OCI-LY3 (cell line): Measurements from ENCODE around the gene DGKG.

Experiments used
- H2AFZ ChIP-seq: fragments of 200-600, 300-600 bp; shearing (Covaris generic); 2 replicates; pipeline ENCODE4 v1.6.0; 2014; ENCODE audit warnings: antibody characterized with exemption, low read depth, low read length
- H3K27ac ChIP-seq: fragments of 200-600, 300-600 bp; sonication (generic); 2 replicates; pipeline ENCODE4 v1.5.1; 2014; ENCODE audit warnings: mild to moderate bottlenecking, low read length, moderate library complexity, mixed read lengths
- H3K27me3 ChIP-seq: fragments of 200-600, 300-600 bp; sonication (generic); 2 replicates; pipeline ENCODE4 v1.6.1; 2014; ENCODE audit warnings: low read depth, low read length, mixed read lengths
- H3K36me3 ChIP-seq: fragments of 200-600, 300-600 bp; sonication (generic); replicated peaks from 2 replicates; pipeline ENCODE3; 2014; ENCODE audit warnings: low read depth, low read length, mixed read lengths
- H3K4me1 ChIP-seq: fragments of 300-600, 200-600 bp; sonication (generic); 2 replicates; pipeline ENCODE4 v1.6.1; 2014; ENCODE audit warnings: low read length, mixed read lengths
- H3K4me2 ChIP-seq: fragments of 200-600, 300-600 bp; sonication (generic); 2 replicates; pipeline ENCODE4 v1.6.1; 2014; ENCODE audit warnings: low read length, mixed read lengths
- H3K4me3 ChIP-seq: fragments of 300-600, 200-600 bp; sonication (generic); 2 replicates; pipeline ENCODE4 v1.5.1; 2014; ENCODE audit warnings: antibody characterized with exemption, mild to moderate bottlenecking, low read length, moderate library complexity
- H3K79me2 ChIP-seq: fragments of 300-600, 200-600 bp; shearing (Covaris generic); 2 replicates; pipeline ENCODE4 v1.6.1; 2014; ENCODE audit warnings: mild to moderate bottlenecking, low read length, mixed read lengths
- H3K9ac ChIP-seq: fragments of 300-600, 200-600 bp; shearing (Covaris generic); 2 replicates; pipeline ENCODE4 v1.6.0; 2014; ENCODE audit warnings: mild to moderate bottlenecking, low read length, moderate library complexity
- H3K9me3 ChIP-seq: fragments of 200-600, 300-600 bp; shearing (Covaris generic); 2 replicates; pipeline ENCODE4 v1.6.1; 2014; ENCODE audit warnings: low read length, mixed read lengths; ENCODE audit not compliant: insufficient read depth
- H4K20me1 ChIP-seq: fragments of 200-600, 300-600 bp; sonication (generic); 2 replicates; pipeline ENCODE4 v1.6.1; 2016; ENCODE audit warnings: low read length, mixed read lengths; ENCODE audit not compliant: insufficient read depth
- EZH2phosphoT487 ChIP-seq: fragments of 200-600 bp; shearing (Covaris generic); IDR thresholded peaks from 2 replicates; pipeline ENCODE4 v1.6.1; 2018; ENCODE audit warnings: antibody characterized with exemption, mixed run types, low read depth
- TF ChIP-seq, protein P1 (sequence below): fragments of 200-600, 300-600 bp; sonication (generic); IDR thresholded peaks from 2 replicates; pipeline ENCODE4 v1.5.1; 2014; ENCODE audit warnings: antibody characterized with exemption, low read length, low read depth

The DGKG gene

GRCh38 chr3:186315581-186316354 is 46.3 kb downstream of the DGKG start:
- no peak for TF ChIP-seq EZH2phosphoT487
- TF ChIP-seq, protein P1, sequence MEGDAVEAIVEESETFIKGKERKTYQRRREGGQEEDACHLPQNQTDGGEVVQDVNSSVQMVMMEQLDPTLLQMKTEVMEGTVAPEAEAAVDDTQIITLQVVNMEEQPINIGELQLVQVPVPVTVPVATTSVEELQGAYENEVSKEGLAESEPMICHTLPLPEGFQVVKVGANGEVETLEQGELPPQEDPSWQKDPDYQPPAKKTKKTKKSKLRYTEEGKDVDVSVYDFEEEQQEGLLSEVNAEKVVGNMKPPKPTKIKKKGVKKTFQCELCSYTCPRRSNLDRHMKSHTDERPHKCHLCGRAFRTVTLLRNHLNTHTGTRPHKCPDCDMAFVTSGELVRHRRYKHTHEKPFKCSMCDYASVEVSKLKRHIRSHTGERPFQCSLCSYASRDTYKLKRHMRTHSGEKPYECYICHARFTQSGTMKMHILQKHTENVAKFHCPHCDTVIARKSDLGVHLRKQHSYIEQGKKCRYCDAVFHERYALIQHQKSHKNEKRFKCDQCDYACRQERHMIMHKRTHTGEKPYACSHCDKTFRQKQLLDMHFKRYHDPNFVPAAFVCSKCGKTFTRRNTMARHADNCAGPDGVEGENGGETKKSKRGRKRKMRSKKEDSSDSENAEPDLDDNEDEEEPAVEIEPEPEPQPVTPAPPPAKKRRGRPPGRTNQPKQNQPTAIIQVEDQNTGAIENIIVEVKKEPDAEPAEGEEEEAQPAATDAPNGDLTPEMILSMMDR, result no peak
- no peaks in the 10 kb centered on the region for H3K79me2 ChIP-seq
- no peak overlapping the region for H2AFZ ChIP-seq
- no peaks in the 10 kb centered on the region for H4K20me1 ChIP-seq
- no peaks in the 10 kb centered on the region for H3K36me3 ChIP-seq
- no peaks in the 10 kb centered on the region for H3K9me3 ChIP-seq
- no peak overlapping the region for H3K27ac ChIP-seq
- no peak overlapping the region for H3K9ac ChIP-seq
- no peaks in the 10 kb centered on the region for H3K27me3 ChIP-seq
- H3K4me3 ChIP-seq, result no peak overlapping the region
- no peak overlapping the region for H3K4me2 ChIP-seq
- H3K4me1 ChIP-seq, result no peaks in the 10 kb centered on the region

DNA sequence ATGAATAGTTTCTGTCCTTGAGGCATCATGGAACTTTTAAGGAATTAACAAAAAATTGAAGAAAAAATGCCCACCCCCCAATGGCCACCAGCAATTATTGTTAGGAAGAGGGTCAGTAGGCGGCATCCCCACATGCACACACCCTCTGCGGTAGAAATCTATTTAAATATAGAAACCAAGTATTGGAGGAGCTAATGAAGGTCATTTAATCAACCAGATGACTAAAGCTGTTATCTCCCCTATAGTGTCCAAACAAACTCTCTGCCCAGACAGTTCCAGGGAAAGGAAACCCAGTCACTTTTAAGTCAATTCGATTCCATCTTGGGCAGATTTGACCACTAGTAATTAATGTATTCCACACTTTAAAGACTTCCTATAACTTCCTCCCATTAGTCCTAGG is 47.1 kb downstream of the DGKG start:
- no peaks in the 10 kb centered on the region for H3K36me3 ChIP-seq
- H3K4me1 ChIP-seq, result no peaks in the 10 kb centered on the region
- no peak overlapping the region for H3K9ac ChIP-seq
- no peak overlapping the region for H3K27ac ChIP-seq
- no peak overlapping the region for H2AFZ ChIP-seq
- no peaks in the 10 kb centered on the region for H3K9me3 ChIP-seq
- H3K4me2 ChIP-seq, result no peak overlapping the region
- H3K27me3 ChIP-seq, result no peaks in the 10 kb centered on the region
- no peaks in the 10 kb centered on the region for H3K79me2 ChIP-seq
- no peak overlapping the region for H3K4me3 ChIP-seq
- TF ChIP-seq EZH2phosphoT487, result no peak
- TF ChIP-seq, protein P1, result no peak
- H4K20me1 ChIP-seq, result no peaks in the 10 kb centered on the region

- H3K4me3 ChIP-seq, result no peak overlapping the region
- H2AFZ ChIP-seq, result no peak overlapping the region
- TF ChIP-seq, protein P1, result no peak
- TF ChIP-seq EZH2phosphoT487, result no peak
- H3K79me2 ChIP-seq, result no peaks in the 10 kb centered on the region
- no peaks in the 10 kb centered on the region for H3K9me3 ChIP-seq
- H3K4me1 ChIP-seq, result no peaks in the 10 kb centered on the region
- no peak overlapping the region for H3K4me2 ChIP-seq
- H3K27ac ChIP-seq, result no peak overlapping the region
- no peaks in the 10 kb centered on the region for H3K36me3 ChIP-seq
- no peak overlapping the region for H3K9ac ChIP-seq
- H3K27me3 ChIP-seq, result no peaks in the 10 kb centered on the region
- 0 out of 2 replicates have a peak, but pooled peaks cover 2% of the 10 kb centered on the region for H4K20me1 ChIP-seq
Measured at GRCh38 chr3:186311441-186311840, 50.6 kb downstream of the DGKG start.

- no peak for TF ChIP-seq EZH2phosphoT487
- TF ChIP-seq, protein P1, result no peak
- no peaks in the 10 kb centered on the region for H3K9me3 ChIP-seq
- no peak overlapping the region for H3K4me3 ChIP-seq
- H3K79me2 ChIP-seq, result no peaks in the 10 kb centered on the region
- H3K36me3 ChIP-seq, result no peaks in the 10 kb centered on the region
- H2AFZ ChIP-seq, result no peak overlapping the region
- no peaks in the 10 kb centered on the region for H3K27me3 ChIP-seq
- no peak overlapping the region for H3K9ac ChIP-seq
- H3K4me1 ChIP-seq, result no peaks in the 10 kb centered on the region
- 0 out of 2 replicates have a peak, but pooled peaks cover 2% of the 10 kb centered on the region for H4K20me1 ChIP-seq
- H3K4me2 ChIP-seq, result no peak overlapping the region
- no peak overlapping the region for H3K27ac ChIP-seq
Measured at GRCh38 chr3:186308549-186308948, 53.5 kb downstream of the DGKG start.
